OCI-LY1 (cell line): ENCODE results near the gene TCERG1L.

Experiments
- EZH2 ChIP-seq: fragments of 200-600 bp; sonication (generic), shearing (Covaris generic); IDR thresholded peaks from 2 replicates; pipeline ENCODE4 v1.8.0; 2017; ENCODE audit warnings: borderline replicate concordance, mixed run types, mild to moderate bottlenecking, antibody characterized with exemption, low read length, moderate library complexity, mixed read lengths
- TF ChIP-seq, protein P1 (sequence below): fragments of 200-600 bp; sonication (generic), shearing (Covaris generic); IDR thresholded peaks from 2 replicates; pipeline ENCODE4 v1.5.1; 2017; ENCODE audit warnings: mild to moderate bottlenecking, antibody characterized with exemption, low read length, moderate library complexity, mixed read lengths

DNA sequence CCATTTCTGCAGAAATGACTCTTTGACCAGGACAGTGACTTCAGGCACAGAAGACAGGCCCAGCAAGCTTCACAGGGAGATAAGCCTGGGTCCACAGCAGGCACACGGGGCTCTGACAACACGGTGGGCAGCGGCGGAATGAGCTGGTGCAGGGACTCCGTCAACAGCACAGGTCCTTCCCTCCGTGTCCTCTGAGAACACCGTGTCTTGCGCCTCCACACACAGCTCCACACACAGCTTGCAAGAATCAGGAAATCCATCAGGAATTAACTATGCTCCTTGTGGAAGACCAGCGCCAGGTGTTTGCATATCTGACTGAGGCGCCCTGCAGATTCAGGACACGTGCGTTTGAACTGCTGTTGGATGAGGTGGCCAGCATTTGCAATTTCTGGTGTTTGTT is 39.6 kb downstream of the TCERG1L start:
- TF ChIP-seq, protein P1, sequence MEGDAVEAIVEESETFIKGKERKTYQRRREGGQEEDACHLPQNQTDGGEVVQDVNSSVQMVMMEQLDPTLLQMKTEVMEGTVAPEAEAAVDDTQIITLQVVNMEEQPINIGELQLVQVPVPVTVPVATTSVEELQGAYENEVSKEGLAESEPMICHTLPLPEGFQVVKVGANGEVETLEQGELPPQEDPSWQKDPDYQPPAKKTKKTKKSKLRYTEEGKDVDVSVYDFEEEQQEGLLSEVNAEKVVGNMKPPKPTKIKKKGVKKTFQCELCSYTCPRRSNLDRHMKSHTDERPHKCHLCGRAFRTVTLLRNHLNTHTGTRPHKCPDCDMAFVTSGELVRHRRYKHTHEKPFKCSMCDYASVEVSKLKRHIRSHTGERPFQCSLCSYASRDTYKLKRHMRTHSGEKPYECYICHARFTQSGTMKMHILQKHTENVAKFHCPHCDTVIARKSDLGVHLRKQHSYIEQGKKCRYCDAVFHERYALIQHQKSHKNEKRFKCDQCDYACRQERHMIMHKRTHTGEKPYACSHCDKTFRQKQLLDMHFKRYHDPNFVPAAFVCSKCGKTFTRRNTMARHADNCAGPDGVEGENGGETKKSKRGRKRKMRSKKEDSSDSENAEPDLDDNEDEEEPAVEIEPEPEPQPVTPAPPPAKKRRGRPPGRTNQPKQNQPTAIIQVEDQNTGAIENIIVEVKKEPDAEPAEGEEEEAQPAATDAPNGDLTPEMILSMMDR: no peak
- TF ChIP-seq EZH2: no peak
